Measurements from ENCODE around the gene GPR3. TPM values are rescaled to one million over a fixed set of nuclear protein-coding genes. Genes with fewer than 3 reads are reported as not detected.

Gene GPR3, protein sequence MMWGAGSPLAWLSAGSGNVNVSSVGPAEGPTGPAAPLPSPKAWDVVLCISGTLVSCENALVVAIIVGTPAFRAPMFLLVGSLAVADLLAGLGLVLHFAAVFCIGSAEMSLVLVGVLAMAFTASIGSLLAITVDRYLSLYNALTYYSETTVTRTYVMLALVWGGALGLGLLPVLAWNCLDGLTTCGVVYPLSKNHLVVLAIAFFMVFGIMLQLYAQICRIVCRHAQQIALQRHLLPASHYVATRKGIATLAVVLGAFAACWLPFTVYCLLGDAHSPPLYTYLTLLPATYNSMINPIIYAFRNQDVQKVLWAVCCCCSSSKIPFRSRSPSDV
- total RNA-seq (0.38 TPM), polyA plus RNA-seq (ENCODE audit: insufficient read depth, low read depth, low replicate concordance) (0.77 TPM)
- long read RNA-seq, donor 1, partial matches to known transcripts: 0 of 1 reads
- long read RNA-seq, donor 1, other reads (novel, unspliced or antisense): 0 of 1 reads
- long read RNA-seq, donor 2, partial matches to known transcripts: 0 of 2 reads
- long read RNA-seq, donor 2, other reads (novel, unspliced or antisense): 0 of 2 reads
- long read RNA-seq, donor 3, partial matches to known transcripts: 0 of 1 reads
- long read RNA-seq, donor 3, other reads (novel, unspliced or antisense): 0 of 1 reads
- long read RNA-seq, donor 4, partial matches to known transcripts: 0 of 1 reads
- long read RNA-seq, donor 4, other reads (novel, unspliced or antisense): 0 of 1 reads
- long read RNA-seq, donor 5: 0 reads
- long read RNA-seq, donor 6: 0 reads
- long read RNA-seq, donor 7, partial matches to known transcripts: 0 of 1 reads
- long read RNA-seq, donor 7, other reads (novel, unspliced or antisense): 0 of 1 reads
- long read RNA-seq, donor 8, partial matches to known transcripts: 0 of 1 reads
- long read RNA-seq, donor 8, other reads (novel, unspliced or antisense): 0 of 1 reads
- long read RNA-seq, donor 9: 0 reads
- long read RNA-seq, donor 10: 0 reads

GRCh38 chr1:27392096-27392777, at the start of gene GPR3:
TSS of gene GPR3 (plus strand) at chr1:27392622. CDS start at chr1:27393799, 1,177 bp downstream.
- no peaks in the 10 kb centered on the region for H3K9me3 ChIP-seq (ENCODE audit: control insufficient read depth in 2 of 3, insufficient read depth in 1 of 3, low read length in 3 of 3)
- H3K9ac ChIP-seq (ENCODE audit: low read length in 3 of 3): peak within 1 kb of the TSS in 2 of 3 donors; percentile 80 to 83
- FAIRE-seq (no peak), DNase-seq (peak; percentile 90 to 95 (median 94))
- no peaks in the 10 kb centered on the region for H3K27me3 ChIP-seq (ENCODE audit: control insufficient read depth, insufficient read depth, low read length)
- peak within 1 kb of the TSS; percentile 81 to 83 for H3K27ac ChIP-seq (ENCODE audit: low read depth in 2 of 2, low read length in 2 of 2)
- peak within 1 kb of the TSS; percentile 26 to 57 (median 53) for H3K4me3 ChIP-seq (ENCODE audit: low read length in 3 of 3)
- peaks cover 0 to 16% (median 10%) of the 10 kb centered on the region in 3 donors for H3K4me1 ChIP-seq (ENCODE audit: control insufficient read depth in 2 of 3, insufficient read depth in 2 of 3, low read depth in 1 of 3, low read length in 3 of 3)
- TF ChIP-seq, protein P1, sequence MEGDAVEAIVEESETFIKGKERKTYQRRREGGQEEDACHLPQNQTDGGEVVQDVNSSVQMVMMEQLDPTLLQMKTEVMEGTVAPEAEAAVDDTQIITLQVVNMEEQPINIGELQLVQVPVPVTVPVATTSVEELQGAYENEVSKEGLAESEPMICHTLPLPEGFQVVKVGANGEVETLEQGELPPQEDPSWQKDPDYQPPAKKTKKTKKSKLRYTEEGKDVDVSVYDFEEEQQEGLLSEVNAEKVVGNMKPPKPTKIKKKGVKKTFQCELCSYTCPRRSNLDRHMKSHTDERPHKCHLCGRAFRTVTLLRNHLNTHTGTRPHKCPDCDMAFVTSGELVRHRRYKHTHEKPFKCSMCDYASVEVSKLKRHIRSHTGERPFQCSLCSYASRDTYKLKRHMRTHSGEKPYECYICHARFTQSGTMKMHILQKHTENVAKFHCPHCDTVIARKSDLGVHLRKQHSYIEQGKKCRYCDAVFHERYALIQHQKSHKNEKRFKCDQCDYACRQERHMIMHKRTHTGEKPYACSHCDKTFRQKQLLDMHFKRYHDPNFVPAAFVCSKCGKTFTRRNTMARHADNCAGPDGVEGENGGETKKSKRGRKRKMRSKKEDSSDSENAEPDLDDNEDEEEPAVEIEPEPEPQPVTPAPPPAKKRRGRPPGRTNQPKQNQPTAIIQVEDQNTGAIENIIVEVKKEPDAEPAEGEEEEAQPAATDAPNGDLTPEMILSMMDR (IDR thresholded peaks at IDR 0.05; ENCODE audit: borderline replicate concordance, extremely low read depth, insufficient read depth): peak; percentile 46
- no peaks in the 10 kb centered on the region for H3K36me3 ChIP-seq (ENCODE audit: control insufficient read depth in 2 of 3, insufficient read depth in 3 of 3, low read length in 3 of 3)
- intact Hi-C loops (cut with DNase I): loop anchor here (5.0 kb wide), 1 partner anchor 90 kb away; no protein-coding TSS in a partner anchor

DNA sequence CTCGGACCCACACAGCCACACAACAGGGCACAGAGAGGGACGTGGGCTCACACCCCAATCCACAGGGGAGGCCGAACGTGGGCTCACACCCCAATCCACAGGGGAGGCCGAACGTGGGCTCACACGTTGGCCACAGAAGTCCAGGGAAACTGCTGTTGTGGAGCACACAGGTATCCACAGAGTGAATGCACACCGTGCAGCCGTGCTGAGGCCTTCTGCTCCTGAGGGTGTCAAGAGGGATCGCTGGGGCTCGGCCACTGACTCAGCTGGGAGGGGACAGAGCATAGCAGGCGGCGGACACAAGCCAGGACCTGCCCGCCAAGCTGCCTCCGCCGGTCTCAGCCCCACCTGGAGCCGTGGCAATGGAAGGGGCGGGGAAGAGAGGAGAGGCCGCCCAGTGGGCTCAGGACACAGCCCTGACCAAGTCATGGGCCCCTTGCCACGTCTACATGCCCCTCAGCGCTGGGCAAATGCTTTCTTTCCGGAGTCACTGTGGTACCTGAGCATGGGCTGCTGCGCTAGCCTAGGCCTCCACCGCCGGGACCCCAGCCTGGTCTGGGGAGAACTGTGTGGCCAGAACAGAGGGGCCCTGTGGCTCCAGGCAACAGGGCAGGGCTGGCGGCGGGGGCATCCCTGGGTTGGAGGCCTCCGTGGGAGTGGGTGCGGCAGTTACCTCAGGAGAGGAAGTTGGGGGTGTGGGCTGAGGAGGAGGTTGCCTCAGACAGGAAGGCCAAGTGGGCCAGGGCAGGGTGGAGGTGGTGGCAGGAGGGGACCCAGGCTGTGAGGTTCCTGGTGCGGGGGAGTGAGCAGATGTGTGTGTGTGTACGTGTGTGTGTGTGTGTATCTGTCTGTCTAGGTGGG, 49.4 kb upstream of the GPR3 start:
- Histone ChIP-seq H3K27ac (ENCODE audit: low read depth in 2 of 2, low read length in 2 of 2) (no peak overlapping the region), H3K9ac (ENCODE audit: low read length in 3 of 3) (no peak overlapping the region)
- TF ChIP-seq, protein P1 (IDR thresholded peaks at IDR 0.05; ENCODE audit: borderline replicate concordance, extremely low read depth, insufficient read depth): no peak

GRCh38 chr1:27343639-27344025, 48.8 kb upstream of the GPR3 start:
- H3K4me3 ChIP-seq (ENCODE audit: low read length in 3 of 3): no peak overlapping the region
- no peak overlapping the region for H3K27ac ChIP-seq (ENCODE audit: low read depth in 2 of 2, low read length in 2 of 2)
- intact Hi-C loops (cut with DNase I): no loop called here
- H3K36me3 ChIP-seq (ENCODE audit: control insufficient read depth in 2 of 3, insufficient read depth in 3 of 3, low read length in 3 of 3): no peaks in the 10 kb centered on the region
- no peaks in the 10 kb centered on the region for H3K27me3 ChIP-seq (ENCODE audit: control insufficient read depth, insufficient read depth, low read length)
- H3K9me3 ChIP-seq (ENCODE audit: control insufficient read depth in 2 of 3, insufficient read depth in 1 of 3, low read length in 3 of 3): no peaks in the 10 kb centered on the region
- TF ChIP-seq, protein P1 (IDR thresholded peaks at IDR 0.05; ENCODE audit: borderline replicate concordance, extremely low read depth, insufficient read depth): no peak
- peaks cover 0 to 2% (median 0%) of the 10 kb centered on the region in 3 donors for H3K4me1 ChIP-seq (ENCODE audit: control insufficient read depth in 2 of 3, insufficient read depth in 2 of 3, low read depth in 1 of 3, low read length in 3 of 3)
- FAIRE-seq: no peak
- DNase-seq: no peak
- H3K9ac ChIP-seq (ENCODE audit: low read length in 3 of 3): no peak overlapping the region

More for the DNA sequence above, 49.4 kb upstream of the GPR3 start:
- intact Hi-C loops (cut with DNase I): no loop called here
- peak in 3 of 5 donors; percentile 29 to 84 (median 60) for DNase-seq
- no peak overlapping the region for H3K4me3 ChIP-seq (ENCODE audit: low read length in 3 of 3)
- no peaks in the 10 kb centered on the region for H3K27me3 ChIP-seq (ENCODE audit: control insufficient read depth, insufficient read depth, low read length)
- H3K9me3 ChIP-seq (ENCODE audit: control insufficient read depth in 2 of 3, insufficient read depth in 1 of 3, low read length in 3 of 3): no peaks in the 10 kb centered on the region
- H3K4me1 ChIP-seq (ENCODE audit: control insufficient read depth in 2 of 3, insufficient read depth in 2 of 3, low read depth in 1 of 3, low read length in 3 of 3): peaks cover 0 to 2% (median 0%) of the 10 kb centered on the region in 3 donors
- no peaks in the 10 kb centered on the region for H3K36me3 ChIP-seq (ENCODE audit: control insufficient read depth in 2 of 3, insufficient read depth in 3 of 3, low read length in 3 of 3)
- FAIRE-seq: no peak
